ENCODE data around the gene DAPP1.
A peak's percentile ranks its signal among the peaks of the same experiment; 100 is the strongest.

Gene DAPP1

GRCh38 chr4:99857307-99857706, 40.7 kb downstream of the DAPP1 start:
- DNase-seq: no peak

DNA sequence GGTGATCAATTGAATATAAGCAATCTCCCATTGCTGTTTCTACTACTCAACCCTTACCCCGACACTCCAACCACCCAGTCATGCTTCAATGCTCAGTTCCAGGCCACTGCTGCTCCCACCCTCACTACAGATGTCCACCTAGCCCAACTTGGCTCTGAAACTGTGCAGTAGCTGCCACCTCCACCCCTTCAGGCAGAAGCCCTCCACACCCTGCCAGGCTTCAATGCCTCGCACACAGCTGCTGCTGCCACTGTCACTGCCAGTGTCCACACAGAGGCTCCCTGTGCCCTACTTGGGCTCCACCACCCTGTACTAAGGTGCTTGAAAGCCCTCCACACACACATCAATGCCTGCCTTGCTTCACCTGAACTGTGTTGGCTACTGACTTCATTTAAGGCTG, 43.0 kb downstream of the DAPP1 start:
- no peak for DNase-seq

DNA sequence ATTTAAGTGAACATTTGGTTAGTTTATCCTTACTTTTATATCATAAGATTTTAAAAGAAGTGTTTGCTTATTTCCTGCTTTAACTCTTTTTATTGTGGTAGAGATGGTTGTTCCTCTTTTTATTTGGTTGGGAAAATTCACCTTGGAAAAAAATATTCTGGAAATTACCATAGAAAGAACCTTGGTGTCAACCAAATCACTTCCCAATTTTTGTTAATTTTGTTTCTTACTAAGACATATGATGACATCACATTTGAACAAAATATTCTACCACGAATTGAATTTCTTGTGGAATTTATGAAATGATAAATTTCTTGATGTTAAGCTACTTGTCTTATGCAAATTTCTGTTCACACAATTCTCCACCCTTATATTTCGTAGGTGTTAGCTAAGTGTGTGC, 43.9 kb downstream of the DAPP1 start:
- DNase-seq: no peak

GRCh38 chr4:99861120-99861905, 44.7 kb downstream of the DAPP1 start:
- no peak for DNase-seq

DNA sequence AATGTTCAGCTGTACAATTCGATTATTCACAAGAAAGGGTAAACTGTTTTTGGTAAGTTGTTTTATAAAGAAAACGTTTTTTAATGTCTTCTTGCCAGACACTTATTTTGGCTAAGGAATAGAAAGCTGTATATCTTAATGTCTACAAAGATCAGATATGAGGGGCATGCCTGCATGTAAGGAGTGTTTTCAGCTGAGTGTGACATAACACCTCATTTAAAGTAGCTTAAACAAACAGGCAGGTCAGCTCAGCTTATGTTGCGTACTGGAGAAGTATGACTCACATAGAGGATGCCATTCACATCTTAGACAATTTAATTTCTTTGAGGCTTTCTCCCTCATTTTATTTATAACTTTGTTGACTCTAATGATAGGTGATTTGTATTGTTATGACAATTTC, 47.2 kb downstream of the DAPP1 start:
- no peak for DNase-seq

DNA sequence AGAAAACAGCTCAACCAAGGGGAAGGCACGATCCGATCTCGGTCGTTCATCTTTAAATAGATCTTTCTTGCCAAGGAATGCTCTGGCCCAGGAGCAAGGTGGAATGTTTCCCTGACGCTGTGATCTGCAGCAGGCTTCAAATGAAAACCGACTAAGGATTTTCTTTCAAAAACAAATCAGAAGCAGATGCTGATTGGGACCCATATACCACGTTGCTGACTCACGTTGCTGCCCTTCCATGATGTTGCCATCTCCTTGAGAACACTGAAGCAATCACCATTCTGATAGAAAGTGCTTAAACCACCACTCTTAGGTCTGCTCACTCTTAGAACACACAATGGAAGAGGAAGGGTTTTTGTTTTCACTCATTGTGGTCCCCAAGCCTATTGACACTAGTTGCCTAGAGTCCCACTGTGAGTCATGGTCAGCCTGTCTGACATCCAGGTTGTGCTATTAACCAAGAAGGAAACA, 51.5 kb downstream of the DAPP1 start:
- peak in 1 of 2 experiments; percentile 39 for DNase-seq

DNA sequence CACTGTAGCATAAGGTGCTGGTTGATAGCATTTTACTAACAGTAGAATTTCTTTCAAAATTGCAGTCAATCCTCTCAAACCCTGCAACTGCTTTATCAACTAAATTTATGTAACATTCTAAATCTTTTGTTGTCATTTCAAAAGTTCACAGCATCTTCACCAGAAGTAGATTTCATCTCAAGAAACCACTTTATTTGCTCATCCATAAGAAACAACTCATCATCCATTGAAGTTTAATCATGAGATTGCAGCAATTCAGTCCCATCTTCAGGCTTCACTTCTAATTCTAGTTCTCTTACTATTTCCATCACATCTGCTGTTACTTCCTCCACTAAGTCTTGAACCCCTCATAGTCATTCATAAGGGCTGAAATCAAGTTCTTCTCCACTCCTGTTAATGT, 55.9 kb downstream of the DAPP1 start:
- DNase-seq: no peak

DNA sequence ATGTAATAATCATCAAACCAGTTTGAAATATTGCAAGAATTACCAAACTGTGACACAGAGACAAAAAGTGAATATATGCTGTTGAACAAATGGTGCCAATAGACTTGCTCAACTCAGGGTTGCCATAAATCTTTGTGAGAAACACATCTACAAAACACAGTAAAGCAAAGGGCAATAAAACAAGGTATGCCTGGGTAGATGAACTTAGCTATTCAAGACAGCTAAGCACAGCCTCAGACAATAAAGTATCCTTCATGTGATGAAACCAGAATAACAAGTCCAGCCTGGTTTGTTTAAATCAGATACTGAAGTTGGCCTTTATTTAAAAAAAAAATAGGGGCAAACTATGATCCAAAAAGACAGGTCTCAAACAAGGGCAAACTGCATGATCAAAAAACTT, 58.4 kb downstream of the DAPP1 start:
- DNase-seq: no peak

- no peak for DNase-seq
These were observed 60.3 kb downstream of the DAPP1 start for GRCh38 chr4:99876946-99877345.

- DNase-seq: no peak
These were observed 62.0 kb downstream of the DAPP1 start for GRCh38 chr4:99878604-99879003.

GRCh38 chr4:99879458-99879857, 62.8 kb downstream of the DAPP1 start:
- DNase-seq: no peak

DNA sequence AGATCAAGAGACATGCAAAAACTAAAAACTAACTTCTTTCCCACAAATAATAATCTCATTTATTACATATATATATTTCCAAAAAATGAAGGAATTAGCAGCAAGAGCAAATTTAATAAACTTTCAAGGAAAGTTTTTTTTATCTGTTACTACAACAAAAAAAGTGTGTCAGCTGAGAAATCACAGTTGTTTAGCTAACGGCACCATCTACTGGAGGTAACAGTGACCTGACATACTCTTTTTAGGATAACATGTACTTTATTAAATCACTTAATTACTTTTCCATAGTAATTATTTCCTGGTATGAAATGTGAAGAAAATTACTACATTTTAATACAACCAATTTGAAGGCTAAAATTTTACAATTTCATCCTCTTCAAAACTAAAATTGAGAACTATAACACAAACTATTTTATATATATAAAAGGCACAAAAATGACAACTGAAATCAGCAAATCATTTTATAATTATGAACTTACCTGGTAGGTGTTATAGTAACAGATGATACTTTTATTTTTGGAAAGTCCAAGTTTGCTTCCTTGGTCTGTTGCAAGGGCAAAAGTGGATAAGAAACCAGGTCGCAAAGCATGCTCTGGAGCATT, 68.5 kb downstream of the DAPP1 start:
- no peak for DNase-seq

DNA sequence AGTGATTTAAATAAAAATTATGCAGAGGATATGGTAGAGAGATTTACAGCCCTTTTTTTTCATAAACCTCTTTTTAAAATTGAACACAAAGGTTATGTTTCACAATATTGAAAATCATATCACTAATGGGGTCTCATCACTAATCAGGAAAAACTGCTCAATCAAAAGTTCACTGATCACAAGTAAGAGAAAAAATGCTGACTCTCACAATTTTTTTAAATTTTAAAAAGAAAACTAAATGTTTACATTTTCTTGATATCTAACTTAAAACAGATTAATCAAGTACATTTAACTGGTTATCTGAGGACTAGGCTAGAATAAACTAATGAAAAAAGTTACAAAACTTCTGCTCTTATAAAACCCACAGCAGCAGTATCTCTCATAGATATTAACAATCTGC, 69.1 kb downstream of the DAPP1 start:
- no peak for DNase-seq

DNA sequence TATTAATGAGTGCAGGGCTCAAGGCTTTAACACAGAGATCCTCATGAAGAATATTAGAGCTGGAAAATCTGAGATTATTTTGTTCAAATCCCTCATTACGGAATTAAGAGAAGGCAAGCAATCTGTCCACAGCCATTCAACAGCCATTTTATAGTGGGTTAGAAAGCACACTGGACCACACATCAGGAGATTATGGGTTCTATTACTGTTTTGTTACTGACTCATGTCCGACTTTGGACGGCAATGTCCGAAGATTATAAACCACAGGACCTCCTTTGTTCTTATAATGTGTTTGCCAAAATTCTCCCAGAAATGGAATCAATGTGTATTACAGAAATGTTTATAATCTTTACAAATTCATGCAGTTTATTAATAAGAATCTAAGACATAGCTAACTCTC, 69.5 kb downstream of the DAPP1 start:
- DNase-seq: no peak

- no peak for DNase-seq
These were observed 71.2 kb downstream of the DAPP1 start for GRCh38 chr4:99887837-99888236.

DNA sequence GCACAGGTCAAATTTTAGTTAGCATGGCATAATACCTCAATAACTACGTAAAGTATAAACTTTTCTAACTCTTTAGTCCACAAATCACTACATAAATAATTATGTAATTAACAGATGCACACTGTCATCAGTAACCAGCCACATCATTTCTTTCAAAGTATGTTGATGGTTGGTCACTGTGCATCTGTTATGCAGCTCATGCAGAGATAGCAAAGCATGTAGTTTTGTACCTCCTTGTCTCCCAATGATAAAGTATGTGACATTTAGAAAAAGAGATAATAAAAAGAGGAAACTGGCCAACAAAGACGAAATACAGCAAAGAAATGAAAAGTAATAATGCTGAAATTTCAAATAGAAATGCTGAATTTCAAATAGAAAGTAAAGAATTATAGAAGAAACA, 74.7 kb downstream of the DAPP1 start:
- DNase-seq: no peak

DNA sequence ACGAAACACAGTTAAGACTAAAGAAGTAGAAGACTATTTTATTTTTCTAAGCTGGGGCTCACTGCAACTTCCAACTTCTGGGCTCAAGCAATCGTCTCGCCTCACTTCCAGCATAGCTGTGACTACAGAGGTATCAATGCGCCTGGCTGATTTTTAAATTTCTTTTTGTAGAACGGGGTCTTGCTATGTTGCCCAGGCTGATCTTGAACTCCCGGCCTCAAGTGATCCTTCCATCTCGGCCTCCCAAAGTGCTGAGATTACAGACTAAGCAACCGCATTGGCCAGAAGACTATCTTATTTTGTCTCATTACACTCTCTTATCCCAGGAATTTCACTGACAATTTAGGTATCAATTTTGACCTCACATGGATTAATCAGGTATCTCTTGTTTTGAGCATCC, 76.4 kb downstream of the DAPP1 start:
- no peak for DNase-seq

DNA sequence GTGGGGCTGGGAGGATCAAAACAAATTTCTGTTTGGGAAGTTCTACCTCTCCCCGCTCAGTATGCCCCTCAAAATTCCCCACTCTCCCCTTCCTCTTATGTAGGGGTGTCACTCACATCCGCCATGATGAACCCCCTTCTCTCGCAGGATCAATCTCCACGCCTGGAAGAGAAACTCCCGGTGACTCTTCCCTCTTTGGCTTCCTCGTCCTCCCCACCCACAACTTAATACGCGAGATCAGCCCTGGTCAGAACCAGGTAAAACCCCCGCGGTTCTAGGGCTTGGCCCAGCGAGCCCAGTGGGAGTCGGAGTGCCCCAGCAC, 77.2 kb downstream of the DAPP1 start:
- DNase-seq: no peak

DNA sequence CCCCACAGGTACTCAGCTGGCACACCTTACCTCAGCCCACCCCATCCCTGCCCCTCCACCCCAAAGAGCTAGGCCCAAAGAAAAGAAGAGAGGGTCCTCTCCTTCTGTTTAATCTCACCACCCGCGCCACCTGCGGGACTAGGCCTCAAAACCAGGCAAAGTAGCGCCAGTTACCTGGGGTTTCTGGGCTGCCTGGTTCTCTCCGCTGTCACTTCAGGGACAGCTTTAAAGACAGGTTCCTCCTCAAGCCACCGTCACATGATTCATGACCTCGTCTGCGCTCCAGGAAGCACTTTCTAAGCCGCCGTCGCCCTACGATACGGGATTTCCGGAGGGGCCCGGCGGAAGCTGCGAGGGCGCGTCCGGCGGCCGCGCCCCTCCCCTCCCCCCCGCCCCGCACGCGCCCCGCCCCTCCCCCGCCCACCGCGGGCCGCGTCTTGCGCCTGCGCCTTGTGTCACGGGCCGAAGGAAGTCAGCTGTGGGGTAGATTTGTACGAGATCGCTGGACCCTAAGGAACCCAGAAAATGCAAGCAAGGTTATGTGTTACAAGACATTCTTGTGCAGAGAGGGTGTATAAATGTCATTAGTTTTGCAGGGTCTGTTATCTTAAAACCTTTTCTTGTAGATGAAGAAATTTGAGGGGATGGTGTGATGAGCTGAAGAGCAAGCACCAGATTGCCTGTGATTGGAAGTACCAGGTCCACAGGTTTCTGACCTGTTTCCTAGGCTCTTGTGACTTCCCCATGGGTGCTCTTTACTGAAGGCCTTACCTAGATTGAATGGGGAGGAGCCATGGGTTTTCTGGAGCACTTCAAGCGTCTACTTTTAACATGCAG, 77.8 kb downstream of the DAPP1 start, which contains the start of gene LAMTOR3:
LAMTOR3 (minus strand) TSS at position 267 of the 837 bp plus-strand sequence. CDS start 464 bp downstream, outside the sequence.
- peak; percentile 91 to 92 for DNase-seq

DNA sequence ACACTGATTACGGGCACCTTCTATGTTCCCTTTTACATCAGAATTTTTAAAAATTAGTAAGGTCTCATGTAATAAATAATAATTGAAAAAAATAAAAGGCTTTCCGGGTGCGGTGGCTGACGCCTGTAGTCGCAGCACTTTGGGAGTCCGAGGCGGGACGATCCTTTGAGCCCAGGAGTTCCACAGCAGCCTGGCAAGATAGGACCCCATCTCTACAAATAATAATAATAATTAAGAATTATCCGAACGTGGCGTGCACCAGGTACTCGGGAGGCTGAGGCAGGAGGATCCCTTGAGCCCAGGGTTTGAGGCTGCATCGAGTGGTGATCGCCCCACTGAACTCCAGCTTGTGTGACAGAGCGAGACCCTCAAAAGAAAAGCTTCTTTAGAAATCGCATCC, 78.4 kb downstream of the DAPP1 start:
- no peak for DNase-seq

DNA sequence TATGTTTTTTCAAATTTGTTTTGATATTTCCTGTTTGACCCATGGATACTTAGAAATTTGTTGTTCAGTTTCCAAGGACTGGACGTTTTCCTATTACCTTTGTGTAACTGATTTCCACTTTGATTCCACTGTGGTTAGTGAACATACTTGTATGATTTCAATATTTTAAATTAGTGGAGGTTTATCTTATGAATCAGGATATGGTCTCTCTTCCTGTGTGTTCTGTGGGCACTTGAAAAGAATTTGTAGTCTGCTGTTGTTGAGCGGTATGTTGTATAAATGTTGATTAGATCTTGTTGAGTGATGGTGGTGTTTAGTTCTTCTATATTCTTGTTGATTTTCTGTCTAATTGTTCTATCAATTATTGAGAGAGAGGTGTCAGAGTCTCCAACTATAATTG, 98.8 kb downstream of the DAPP1 start:
- no peak for DNase-seq

- no peak for DNase-seq
These were observed 100.9 kb downstream of the DAPP1 start for GRCh38 chr4:99917575-99917974.

GRCh38 chr4:99918656-99919055, 102.0 kb downstream of the DAPP1 start:
- no peak for DNase-seq

Measured in activated T-cell treated with anti-CD3 and anti-CD28 coated beads, Interleukin-2, amount 50 U/mL, for 48 hours (primary cell).